Measurements from ENCODE around the gene HINT1. TPM values are rescaled to one million over a fixed set of nuclear protein-coding genes. Genes with fewer than 3 reads are reported as not detected.
A peak's percentile ranks its signal among the peaks of the same experiment; 100 is the strongest.

Gene HINT1
- total and polyA plus RNA-seq, 9 of the 15 experiments (the other 6 are each of a cell fraction or from before 2014, with no cell fraction given): 296 to 1,027 (median 500) TPM

GRCh38 chr5:131165119-131165727 is at the start of gene HINT1 (continued):
- TF ChIP-seq KLF16 (IDR thresholded peaks at IDR 0.05) (no peak), ZNF644 (tag; IDR thresholded peaks at IDR 0.05; ENCODE audit: low read depth) (no peak), EWSR1 (IDR thresholded peaks at IDR 0.05; ENCODE audit: borderline replicate concordance, low read depth, partially characterized antibody) (no peak), SMARCC2 (IDR thresholded peaks at IDR 0.05; ENCODE audit: low read depth) (no peak), BRF1 (IDR thresholded peaks at IDR 0.05; ENCODE audit: borderline replicate concordance, extremely low read depth, insufficient read length) (no peak), ZFP36 (IDR thresholded peaks at IDR 0.05; ENCODE audit: low read depth, low read length, partially characterized antibody) (peak; percentile 49), ZNF41 (CRISPR knock-in tag; conservative IDR thresholded peaks at IDR 0.05) (no peak), NFRKB (IDR thresholded peaks at IDR 0.05; ENCODE audit: low read depth) (0 out of 2 replicates have a peak, but pooled peaks have one; percentile 3), ZEB2 (IDR thresholded peaks at IDR 0.05) (0 out of 2 replicates have a peak, but pooled peaks have one; percentile 37), HDAC3 (IDR thresholded peaks at IDR 0.05; ENCODE audit: borderline replicate concordance, partially characterized antibody) (no peak), PTTG1 (tag; IDR thresholded peaks at IDR 0.05; ENCODE audit: low read depth) (no peak), SREBF1 (IDR thresholded peaks at IDR 0.05; ENCODE audit: borderline replicate concordance, low read depth, low read length) (no peak), E2F6 (IDR thresholded peaks at IDR 0.05; ENCODE audit: borderline replicate concordance in 1 of 2, extremely low read depth in 1 of 2, insufficient read depth in 1 of 2, insufficient read length in 1 of 2, low read depth in 1 of 2, low read length in 1 of 2, poor library complexity in 1 of 2, severe bottlenecking in 1 of 2) (peak; percentile 36 to 77), MTA3 (IDR thresholded peaks at IDR 0.05; ENCODE audit: borderline replicate concordance) (no peak), KAT7 (CRISPR knock-in tag; IDR thresholded peaks at IDR 0.05; ENCODE audit: borderline replicate concordance) (no peak), XRCC3 (IDR thresholded peaks at IDR 0.05) (no peak), NR1H2 (CRISPR knock-in tag; IDR thresholded peaks at IDR 0.05) (no peak), PCBP1 (IDR thresholded peaks at IDR 0.05; ENCODE audit: low read depth, low read length, poor library complexity, severe bottlenecking) (no peak), E2F8 (IDR thresholded peaks at IDR 0.05; ENCODE audit: low read depth, partially characterized antibody) (no peak), YY1 (IDR thresholded peaks at IDR 0.05; ENCODE audit: borderline replicate concordance in 1 of 3, control insufficient read depth in 1 of 3, extremely low read depth in 1 of 3, insufficient read depth in 3 of 3, insufficient read length in 1 of 3, insufficient replicate concordance in 2 of 3, low read depth in 1 of 3, low read length in 2 of 3) (peak in 1 of 3 experiments; percentile 33), CREB1 (IDR thresholded peaks at IDR 0.05) (no peak; the same call in 1 of the 2 replicates), CREB1 (CRISPR knock-in tag; IDR thresholded peaks at IDR 0.05) (no peak)
- TF ChIP-seq, protein P1, sequence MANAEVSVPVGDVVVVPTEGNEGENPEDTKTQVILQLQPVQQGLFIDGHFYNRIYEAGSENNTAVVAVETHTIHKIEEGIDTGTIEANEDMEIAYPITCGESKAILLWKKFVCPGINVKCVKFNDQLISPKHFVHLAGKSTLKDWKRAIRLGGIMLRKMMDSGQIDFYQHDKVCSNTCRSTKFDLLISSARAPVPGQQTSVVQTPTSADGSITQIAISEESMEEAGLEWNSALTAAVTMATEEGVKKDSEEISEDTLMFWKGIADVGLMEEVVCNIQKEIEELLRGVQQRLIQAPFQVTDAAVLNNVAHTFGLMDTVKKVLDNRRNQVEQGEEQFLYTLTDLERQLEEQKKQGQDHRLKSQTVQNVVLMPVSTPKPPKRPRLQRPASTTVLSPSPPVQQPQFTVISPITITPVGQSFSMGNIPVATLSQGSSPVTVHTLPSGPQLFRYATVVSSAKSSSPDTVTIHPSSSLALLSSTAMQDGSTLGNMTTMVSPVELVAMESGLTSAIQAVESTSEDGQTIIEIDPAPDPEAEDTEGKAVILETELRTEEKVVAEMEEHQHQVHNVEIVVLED (CRISPR knock-in tag; IDR thresholded peaks at IDR 0.05): peak; percentile 46

Measured in K562 (cell line).